HepG2 (cell line): ENCODE data around the gene ACER2. TPM values are rescaled to one million over a fixed set of nuclear protein-coding genes. Genes with fewer than 3 reads are reported as not detected.

Experiments
- ATAC-seq: fragments of 200-7000 bp; cut with Tn5 transposase; 3 replicates; pipeline ENCODE4 v1.9.1; 2020; ENCODE audit warnings: mild to moderate bottlenecking, moderate library complexity
- BruUV-seq: library from RNA; stranded (reverse); fragments of 400-500 nt; replicated peaks from 2 replicates; lab custom pipeline; 2021; lab: Mats Ljungman, UMichigan
- CTCF ChIA-PET: fragments of 300-600 bp; formaldehyde crosslinking; extraction: SDS; loops from one replicate; lab custom pipeline; 2021; ENCODE audit warnings: low total read pairs, inconsistent platforms, low intra/inter-chr PET ratio; lab: Yijun Ruan, JAX
- POLR2A ChIA-PET: fragments of 350-600 bp; sonication (Branson Sonifier 250); formaldehyde crosslinking; loops from one replicate; lab custom pipeline; 2020; ENCODE audit warnings: antibody characterized with exemption, inconsistent platforms; lab: Yijun Ruan, JAX
- DNase-seq: peaks from one replicate; pipeline ENCODE4 v3.0.0-alpha.2; 2015; ENCODE audit warnings: low spot score
- FAIRE-seq: peaks from 3 replicates; lab custom pipeline; 2011; peaks lifted over from hg19 to GRCh38; lab: Jason Lieb, UNC
- H2AFZ ChIP-seq: one replicate; pipeline ENCODE4 v1.6.1; 2011; ENCODE audit warnings: low read length, inconsistent platforms
- H3K27ac ChIP-seq: fragments of 300-600 bp; 3 replicates; pipeline ENCODE4 v1.8.0; 2011; ENCODE audit warnings: mixed run types, mild to moderate bottlenecking, mixed read lengths, low read length, inconsistent platforms; ENCODE audit not compliant: insufficient read depth; ENCODE audit errors: extremely low read length
- H3K27me3 ChIP-seq, 2 experiments: fragments of 200-600 bp in 1 of 2; 2 replicates in 1 of 2; 3 replicates in 1 of 2; pipeline versions ENCODE4 v1.6.0 to v1.8.0; 2011; ENCODE audit warnings: low read length in 2 of 2, mild to moderate bottlenecking in 2 of 2, moderate library complexity in 2 of 2, inconsistent platforms in 1 of 2; ENCODE audit not compliant: insufficient read depth in 2 of 2, control insufficient read depth in 1 of 2
- H3K36me3 ChIP-seq, 2 experiments: fragments of 200-600 bp in 1 of 2; replicated peaks in 1 of 2; 2 replicates in 1 of 2; 3 replicates in 1 of 2; pipeline versions ENCODE4 v1.5.1 to v1.8.0; 2011; ENCODE audit warnings: low read length in 2 of 2, inconsistent platforms in 1 of 2; ENCODE audit not compliant: insufficient read depth in 2 of 2, control insufficient read depth in 1 of 2
- H3K4me1 ChIP-seq: 2 replicates; pipeline ENCODE4 v1.5.1; 2012; ENCODE audit warnings: low read length, inconsistent platforms; ENCODE audit not compliant: insufficient read depth
- H3K4me2 ChIP-seq: 2 replicates; pipeline ENCODE4 v1.6.0; 2011; ENCODE audit warnings: low read depth, low read length, inconsistent platforms
- H3K4me3 ChIP-seq, 3 experiments: fragments of 200-600 bp in 1 of 3; sonication (generic), shearing (Covaris generic) in 1 of 3; replicated peaks in 1 of 3; 2 replicates each; pipeline ENCODE4 v1.5.1; 2011 to 2016; ENCODE audit warnings: low read length in 3 of 3, inconsistent platforms in 2 of 3, low read depth in 2 of 3, mild to moderate bottlenecking in 2 of 3, control low read depth in 1 of 3, mixed read lengths in 1 of 3; ENCODE audit not compliant: insufficient read depth in 1 of 3
- H3K79me2 ChIP-seq: one replicate; pipeline ENCODE4 v1.6.1; 2011; ENCODE audit warnings: low read length, inconsistent platforms; ENCODE audit not compliant: insufficient read depth
- H3K9ac ChIP-seq: 2 replicates; pipeline ENCODE4 v1.6.0; 2011; ENCODE audit warnings: mild to moderate bottlenecking, low read depth, low read length, inconsistent platforms; ENCODE audit not compliant: insufficient read depth
- H3K9me3 ChIP-seq: 2 replicates; pipeline ENCODE4 v1.5.1; 2012; ENCODE audit warnings: mild to moderate bottlenecking, low read length
- H4K20me1 ChIP-seq: 2 replicates; pipeline ENCODE4 v1.6.0; 2011; ENCODE audit warnings: inconsistent platforms, mild to moderate bottlenecking, low read length, moderate library complexity; ENCODE audit not compliant: insufficient read depth
- RELA ChIP-seq: sonication (generic); formaldehyde crosslinking; IDR thresholded peaks from 2 replicates; pipeline ENCODE4 v1.4.0; 2020; ENCODE audit warnings: missing genetic modification reagents
- SP140L ChIP-seq: sonication (generic); formaldehyde crosslinking; IDR thresholded peaks from 2 replicates; pipeline ENCODE4 v1.4.0; 2020; ENCODE audit warnings: missing genetic modification reagents, borderline replicate concordance
- SRSF1 ChIP-seq: fragments of 200-400 bp; formaldehyde crosslinking; optimal IDR thresholded peaks from 2 replicates; pipeline ENCODE3; 2017; ENCODE audit warnings: mild to moderate bottlenecking, low read depth, low read length, moderate library complexity
- ZSCAN21 ChIP-seq: sonication (generic); formaldehyde crosslinking; IDR thresholded peaks from 2 replicates; pipeline ENCODE4 v1.8.0; 2022; ENCODE audit warnings: mild to moderate bottlenecking, missing genetic modification reagents, moderate library complexity, borderline replicate concordance
- WGBS: methylation state at CpG from one replicate; pipeline ENCODE4 v1.1.6; 2017; ENCODE audit warnings: low lambda C conversion rate; 5-methylcytosine and 5-hydroxymethylcytosine counted together
- in situ Hi-C: cut with HindIII; loops from 2 replicates; pipeline ENCODE4 v1.10.0; 2017; ENCODE audit warnings: low pct_unique_long_range_greater_than_20kb; ENCODE audit not compliant: extremely low pct_ligation_motif_present
- intact Hi-C: fragments of 100-400 bp; cut with micrococcal nuclease; formaldehyde crosslinking; loops from one replicate; pipeline ENCODE4 v1.10.0; 2022; ENCODE audit not compliant: unreplicated experiment
- polyA plus RNA-seq, 8 experiments: library from polyadenylated mRNA; depleted of rRNA in 3 of 8; stranded (reverse) in 7 of 8; unstranded in 1 of 8; fragments of >200 nt; fragmentation: Illumina TruSeq in 4 of 8; extraction: Trizol in 4 of 8; gene quantifications; 2 replicates each; pipeline versions ENCODE4 v1.2.1 to v1.2.3, GENCODE V29; 2011 to 2016; ENCODE audit warnings: low read depth in 4 of 8, missing spikeins in 1 of 8, mixed read lengths in 1 of 8; ENCODE audit not compliant: insufficient read depth in 1 of 8
- total RNA-seq, 5 experiments: library from RNA; depleted of rRNA; stranded (reverse); fragments of >200 nt; fragmentation: Illumina TruSeq; extraction: Trizol; gene quantifications; 2 replicates each; pipeline ENCODE4 v1.2.3, GENCODE V29; 2016; ENCODE audit warnings: low read depth in 1 of 5
- TF ChIP-seq, protein P1 (sequence below): sonication (generic); formaldehyde crosslinking; IDR thresholded peaks from 2 replicates; pipeline ENCODE4 v1.8.0; 2022; ENCODE audit warnings: low read depth, missing genetic modification reagents
- TF ChIP-seq, protein P2 (sequence below): sonication (generic); formaldehyde crosslinking; IDR thresholded peaks from 2 replicates; pipeline ENCODE4 v1.5.1; 2020; ENCODE audit warnings: missing genetic modification reagents, mild to moderate bottlenecking, borderline replicate concordance
- TF ChIP-seq, protein P3 (sequence below): sonication (generic); formaldehyde crosslinking; IDR thresholded peaks from 2 replicates; pipeline ENCODE4 v1.4.0; 2020; ENCODE audit warnings: missing genetic modification reagents
- TF ChIP-seq, protein P4 (sequence below): sonication (generic); formaldehyde crosslinking; IDR thresholded peaks from 2 replicates; pipeline ENCODE4 v1.8.0; 2022; ENCODE audit warnings: missing genetic modification reagents, mild to moderate bottlenecking, borderline replicate concordance
- TF ChIP-seq, protein P5 (sequence below): sonication (generic); formaldehyde crosslinking; IDR thresholded peaks from 2 replicates; pipeline ENCODE4 v1.4.0; 2020; ENCODE audit warnings: mild to moderate bottlenecking, missing genetic modification reagents

ACER2 gene
- total and polyA plus RNA-seq, 2 of the 13 experiments (the other 11 are each of a cell fraction or from before 2014, with no cell fraction given): 1.9 to 3.4 TPM

DNA sequence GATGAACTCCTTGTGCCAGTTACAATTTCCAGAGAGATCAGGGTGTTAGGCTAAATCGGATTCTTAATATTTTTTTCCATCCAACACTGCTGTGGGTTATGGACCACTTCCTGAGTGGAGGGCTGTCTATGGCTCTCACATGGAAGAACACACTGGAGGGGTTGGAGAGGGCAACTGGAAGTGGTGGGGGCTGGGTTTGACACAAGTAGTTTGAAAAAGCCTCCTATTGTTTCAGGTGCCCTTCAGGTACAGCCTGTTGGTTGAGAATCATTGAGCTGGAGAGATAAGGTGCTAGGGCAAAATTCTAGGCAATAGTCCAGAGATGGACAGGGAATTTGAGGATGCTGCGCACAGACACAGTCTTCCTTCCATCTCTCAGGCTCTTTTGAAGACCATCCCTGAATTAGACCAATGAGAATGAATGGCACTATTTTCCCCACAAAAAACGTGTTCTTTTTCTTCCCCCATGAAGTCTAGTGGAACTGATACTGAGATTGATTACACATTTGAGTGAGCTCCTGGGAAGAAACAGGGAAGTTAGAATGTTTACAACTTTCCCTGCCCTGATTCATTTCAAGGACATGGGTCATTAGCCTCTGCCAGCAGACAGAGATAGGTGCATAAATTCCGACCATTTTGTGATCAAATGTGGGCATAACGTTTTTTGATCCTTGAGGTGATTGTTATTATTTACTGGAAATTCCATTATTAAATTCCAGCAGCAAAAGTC lies 87.7 kb downstream of the ACER2 start:
- Histone ChIP-seq H3K4me2 (no peak overlapping the region), H2AFZ (no peak overlapping the region), H4K20me1 (no peaks in the 10 kb centered on the region), H3K36me3 (no peaks in the 10 kb centered on the region), H3K9ac (no peak overlapping the region), H3K27ac (no peak overlapping the region), H3K27me3 (peaks cover 2 to 8% of the 10 kb centered on the region in 2 experiments; a peak in 2 of 5 replicates), H3K9me3 (no peaks in the 10 kb centered on the region), H3K79me2 (no peaks in the 10 kb centered on the region), H3K4me1 (no peaks in the 10 kb centered on the region), H3K4me3 (no peak overlapping the region)
- in situ Hi-C loops (loop anchor here (25.0 kb wide), 1 partner anchor 1616 kb away; no protein-coding TSS in a partner anchor), intact Hi-C loops (no loop called here)
- WGBS: 0% methylated on average over 5 of the region's 5 CpGs
- no peak for ATAC-seq
- no TSS peak for BruUV-seq
- no peak for DNase-seq
- FAIRE-seq: no peak
- CTCF ChIA-PET: no interaction called here
- POLR2A ChIA-PET: no interaction called here
- TF ChIP-seq, protein P1, sequence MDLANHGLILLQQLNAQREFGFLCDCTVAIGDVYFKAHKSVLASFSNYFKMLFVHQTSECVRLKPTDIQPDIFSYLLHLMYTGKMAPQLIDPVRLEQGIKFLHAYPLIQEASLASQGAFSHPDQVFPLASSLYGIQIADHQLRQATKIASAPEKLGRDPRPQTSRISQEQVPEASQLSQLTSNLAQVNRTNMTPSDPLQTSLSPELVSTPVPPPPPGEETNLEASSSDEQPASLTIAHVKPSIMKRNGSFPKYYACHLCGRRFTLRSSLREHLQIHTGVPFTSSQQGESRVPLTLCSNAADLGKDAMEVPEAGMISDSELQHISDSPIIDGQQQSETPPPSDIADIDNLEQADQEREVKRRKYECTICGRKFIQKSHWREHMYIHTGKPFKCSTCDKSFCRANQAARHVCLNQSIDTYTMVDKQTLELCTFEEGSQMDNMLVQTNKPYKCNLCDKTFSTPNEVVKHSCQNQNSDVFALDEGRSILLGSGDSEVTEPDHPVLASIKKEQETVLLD (CRISPR knock-in tag): no peak
- TF ChIP-seq, protein P2, sequence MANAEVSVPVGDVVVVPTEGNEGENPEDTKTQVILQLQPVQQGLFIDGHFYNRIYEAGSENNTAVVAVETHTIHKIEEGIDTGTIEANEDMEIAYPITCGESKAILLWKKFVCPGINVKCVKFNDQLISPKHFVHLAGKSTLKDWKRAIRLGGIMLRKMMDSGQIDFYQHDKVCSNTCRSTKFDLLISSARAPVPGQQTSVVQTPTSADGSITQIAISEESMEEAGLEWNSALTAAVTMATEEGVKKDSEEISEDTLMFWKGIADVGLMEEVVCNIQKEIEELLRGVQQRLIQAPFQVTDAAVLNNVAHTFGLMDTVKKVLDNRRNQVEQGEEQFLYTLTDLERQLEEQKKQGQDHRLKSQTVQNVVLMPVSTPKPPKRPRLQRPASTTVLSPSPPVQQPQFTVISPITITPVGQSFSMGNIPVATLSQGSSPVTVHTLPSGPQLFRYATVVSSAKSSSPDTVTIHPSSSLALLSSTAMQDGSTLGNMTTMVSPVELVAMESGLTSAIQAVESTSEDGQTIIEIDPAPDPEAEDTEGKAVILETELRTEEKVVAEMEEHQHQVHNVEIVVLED (CRISPR knock-in tag): no peak
- TF ChIP-seq SP140L (no peak), ZSCAN21 (CRISPR knock-in tag) (no peak), SRSF1 (no peak), RELA (CRISPR knock-in tag) (no peak)
- TF ChIP-seq, protein P3, sequence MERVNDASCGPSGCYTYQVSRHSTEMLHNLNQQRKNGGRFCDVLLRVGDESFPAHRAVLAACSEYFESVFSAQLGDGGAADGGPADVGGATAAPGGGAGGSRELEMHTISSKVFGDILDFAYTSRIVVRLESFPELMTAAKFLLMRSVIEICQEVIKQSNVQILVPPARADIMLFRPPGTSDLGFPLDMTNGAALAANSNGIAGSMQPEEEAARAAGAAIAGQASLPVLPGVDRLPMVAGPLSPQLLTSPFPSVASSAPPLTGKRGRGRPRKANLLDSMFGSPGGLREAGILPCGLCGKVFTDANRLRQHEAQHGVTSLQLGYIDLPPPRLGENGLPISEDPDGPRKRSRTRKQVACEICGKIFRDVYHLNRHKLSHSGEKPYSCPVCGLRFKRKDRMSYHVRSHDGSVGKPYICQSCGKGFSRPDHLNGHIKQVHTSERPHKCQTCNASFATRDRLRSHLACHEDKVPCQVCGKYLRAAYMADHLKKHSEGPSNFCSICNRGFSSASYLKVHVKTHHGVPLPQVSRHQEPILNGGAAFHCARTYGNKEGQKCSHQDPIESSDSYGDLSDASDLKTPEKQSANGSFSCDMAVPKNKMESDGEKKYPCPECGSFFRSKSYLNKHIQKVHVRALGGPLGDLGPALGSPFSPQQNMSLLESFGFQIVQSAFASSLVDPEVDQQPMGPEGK (CRISPR knock-in tag): no peak
- TF ChIP-seq, protein P4, sequence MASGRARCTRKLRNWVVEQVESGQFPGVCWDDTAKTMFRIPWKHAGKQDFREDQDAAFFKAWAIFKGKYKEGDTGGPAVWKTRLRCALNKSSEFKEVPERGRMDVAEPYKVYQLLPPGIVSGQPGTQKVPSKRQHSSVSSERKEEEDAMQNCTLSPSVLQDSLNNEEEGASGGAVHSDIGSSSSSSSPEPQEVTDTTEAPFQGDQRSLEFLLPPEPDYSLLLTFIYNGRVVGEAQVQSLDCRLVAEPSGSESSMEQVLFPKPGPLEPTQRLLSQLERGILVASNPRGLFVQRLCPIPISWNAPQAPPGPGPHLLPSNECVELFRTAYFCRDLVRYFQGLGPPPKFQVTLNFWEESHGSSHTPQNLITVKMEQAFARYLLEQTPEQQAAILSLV: no peak
- TF ChIP-seq, protein P5, sequence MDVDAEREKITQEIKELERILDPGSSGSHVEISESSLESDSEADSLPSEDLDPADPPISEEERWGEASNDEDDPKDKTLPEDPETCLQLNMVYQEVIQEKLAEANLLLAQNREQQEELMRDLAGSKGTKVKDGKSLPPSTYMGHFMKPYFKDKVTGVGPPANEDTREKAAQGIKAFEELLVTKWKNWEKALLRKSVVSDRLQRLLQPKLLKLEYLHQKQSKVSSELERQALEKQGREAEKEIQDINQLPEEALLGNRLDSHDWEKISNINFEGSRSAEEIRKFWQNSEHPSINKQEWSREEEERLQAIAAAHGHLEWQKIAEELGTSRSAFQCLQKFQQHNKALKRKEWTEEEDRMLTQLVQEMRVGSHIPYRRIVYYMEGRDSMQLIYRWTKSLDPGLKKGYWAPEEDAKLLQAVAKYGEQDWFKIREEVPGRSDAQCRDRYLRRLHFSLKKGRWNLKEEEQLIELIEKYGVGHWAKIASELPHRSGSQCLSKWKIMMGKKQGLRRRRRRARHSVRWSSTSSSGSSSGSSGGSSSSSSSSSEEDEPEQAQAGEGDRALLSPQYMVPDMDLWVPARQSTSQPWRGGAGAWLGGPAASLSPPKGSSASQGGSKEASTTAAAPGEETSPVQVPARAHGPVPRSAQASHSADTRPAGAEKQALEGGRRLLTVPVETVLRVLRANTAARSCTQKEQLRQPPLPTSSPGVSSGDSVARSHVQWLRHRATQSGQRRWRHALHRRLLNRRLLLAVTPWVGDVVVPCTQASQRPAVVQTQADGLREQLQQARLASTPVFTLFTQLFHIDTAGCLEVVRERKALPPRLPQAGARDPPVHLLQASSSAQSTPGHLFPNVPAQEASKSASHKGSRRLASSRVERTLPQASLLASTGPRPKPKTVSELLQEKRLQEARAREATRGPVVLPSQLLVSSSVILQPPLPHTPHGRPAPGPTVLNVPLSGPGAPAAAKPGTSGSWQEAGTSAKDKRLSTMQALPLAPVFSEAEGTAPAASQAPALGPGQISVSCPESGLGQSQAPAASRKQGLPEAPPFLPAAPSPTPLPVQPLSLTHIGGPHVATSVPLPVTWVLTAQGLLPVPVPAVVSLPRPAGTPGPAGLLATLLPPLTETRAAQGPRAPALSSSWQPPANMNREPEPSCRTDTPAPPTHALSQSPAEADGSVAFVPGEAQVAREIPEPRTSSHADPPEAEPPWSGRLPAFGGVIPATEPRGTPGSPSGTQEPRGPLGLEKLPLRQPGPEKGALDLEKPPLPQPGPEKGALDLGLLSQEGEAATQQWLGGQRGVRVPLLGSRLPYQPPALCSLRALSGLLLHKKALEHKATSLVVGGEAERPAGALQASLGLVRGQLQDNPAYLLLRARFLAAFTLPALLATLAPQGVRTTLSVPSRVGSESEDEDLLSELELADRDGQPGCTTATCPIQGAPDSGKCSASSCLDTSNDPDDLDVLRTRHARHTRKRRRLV (CRISPR knock-in tag): no peak
